GM23338 (cell line): ENCODE results near the gene TECPR2. TPM values are rescaled to one million over a fixed set of nuclear protein-coding genes. Genes with fewer than 3 reads are reported as not detected.

Experiments used
- ATAC-seq: fragments of 200-7000 bp; cut with Tn5 transposase; 3 replicates; pipeline ENCODE4 v1.9.1; 2020
- DNase-seq: peaks from one replicate; pipeline ENCODE4 v3.0.0-alpha.2; 2015; ENCODE audit warnings: low spot score
- H2AFZ ChIP-seq: fragments of 200-600 bp; sonication (generic); 2 replicates; pipeline ENCODE4 v1.8.0; 2016; ENCODE audit warnings: antibody characterized with exemption, mild to moderate bottlenecking, moderate library complexity
- H3F3A ChIP-seq: fragments of 200-600 bp; sonication (generic); replicated peaks from 2 replicates; pipeline ENCODE4 v1.8.0; 2017; ENCODE audit warnings: antibody characterized with exemption, mixed run types, low read depth
- H3K27ac ChIP-seq: fragments of 200-600 bp; sonication (generic); 2 replicates; pipeline ENCODE4 v1.6.1; 2016; ENCODE audit warnings: low read depth
- H3K27me3 ChIP-seq: fragments of 200-600 bp; sonication (generic); 2 replicates; pipeline ENCODE4 v1.8.0; 2016; ENCODE audit warnings: mild to moderate bottlenecking, mixed run types, moderate library complexity; ENCODE audit not compliant: insufficient read depth
- H3K36me3 ChIP-seq: fragments of 200-600 bp; sonication (generic); 2 replicates; pipeline ENCODE4 v1.8.0; 2016; ENCODE audit warnings: mild to moderate bottlenecking; ENCODE audit not compliant: insufficient read depth
- H3K4me1 ChIP-seq: fragments of 200-600 bp; sonication (generic); 2 replicates; pipeline ENCODE4 v1.8.0; 2016; ENCODE audit warnings: mild to moderate bottlenecking, moderate library complexity; ENCODE audit not compliant: insufficient read depth
- H3K4me2 ChIP-seq: fragments of 200-600 bp; sonication (generic); 2 replicates; pipeline ENCODE4 v1.7.1; 2017; ENCODE audit warnings: mixed run types
- H3K4me3 ChIP-seq: fragments of 200-600 bp; sonication (generic); 2 replicates; pipeline ENCODE4 v1.6.1; 2016; ENCODE audit warnings: mixed run types
- H3K79me2 ChIP-seq: fragments of 200-600 bp; sonication (generic); replicated peaks from 2 replicates; pipeline ENCODE4 v1.8.0; 2017; ENCODE audit warnings: mild to moderate bottlenecking; ENCODE audit not compliant: insufficient read depth
- H3K9me2 ChIP-seq: fragments of 200-600 bp; sonication (generic); 2 replicates; pipeline ENCODE4 v1.8.0; 2017; ENCODE audit not compliant: insufficient read depth
- H4K20me1 ChIP-seq: fragments of 200-600 bp; sonication (generic); replicated peaks from 2 replicates; pipeline ENCODE4 v1.8.0; 2017; ENCODE audit warnings: mild to moderate bottlenecking; ENCODE audit not compliant: insufficient read depth
- H3K27ac Mint-ChIP-seq: 2 replicates; pipeline ENCODE4 v1.8.0; 2020; ENCODE audit warnings: inconsistent platforms, mild to moderate bottlenecking, moderate library complexity, mixed read lengths
- H3K27me3 Mint-ChIP-seq: 3 replicates; pipeline ENCODE4 v1.8.0; 2022; ENCODE audit warnings: low read depth, mild to moderate bottlenecking, moderate library complexity, mixed read lengths, inconsistent platforms; ENCODE audit not compliant: insufficient read depth, poor library complexity
- H3K36me3 Mint-ChIP-seq: 3 replicates; pipeline ENCODE4 v1.8.0; 2021; ENCODE audit warnings: low read depth, mild to moderate bottlenecking, inconsistent platforms, moderate library complexity, mixed read lengths
- H3K4me1 Mint-ChIP-seq: 3 replicates; pipeline ENCODE4 v1.8.0; 2020; ENCODE audit warnings: mild to moderate bottlenecking, inconsistent platforms, mixed read lengths
- H3K4me3 Mint-ChIP-seq: 3 replicates; pipeline ENCODE4 v1.8.0; 2021; ENCODE audit warnings: moderate library complexity, mild to moderate bottlenecking, inconsistent platforms, mixed read lengths
- H3K9me3 Mint-ChIP-seq: 3 replicates; pipeline ENCODE4 v1.8.0; 2020; ENCODE audit warnings: moderate library complexity, mild to moderate bottlenecking, inconsistent platforms, mixed read lengths
- CREB1 ChIP-seq: fragments of 250-450 bp; sonication (Bioruptor Pico); IDR thresholded peaks from 2 replicates; pipeline ENCODE4 v1.5.0; 2020; ENCODE audit warnings: low read depth, mild to moderate bottlenecking, moderate library complexity
- CTCF ChIP-seq, 2 experiments: fragments of 200-600 bp in 1 of 2; sonication (generic) in 1 of 2; conservative IDR thresholded peaks; 2 replicates each; pipeline versions ENCODE4 v1.5.1 to v1.6.1; 2016 to 2017; ENCODE audit warnings: antibody characterized with exemption in 2 of 2, low read depth in 2 of 2, mild to moderate bottlenecking in 2 of 2, moderate library complexity in 1 of 2
- ETS1 ChIP-seq: IDR thresholded peaks from 2 replicates; pipeline ENCODE4 v1.6.1; 2016; ENCODE audit warnings: antibody characterized with exemption
- EZH2 ChIP-seq: fragments of 200-600 bp; sonication (generic); IDR thresholded peaks from one replicate; pipeline ENCODE4 v1.8.0; 2017; ENCODE audit warnings: antibody characterized with exemption, mild to moderate bottlenecking, low read depth; ENCODE audit not compliant: unreplicated experiment
- EZH2phosphoT487 ChIP-seq: fragments of 200-600 bp; sonication (generic); IDR thresholded peaks from one replicate; pipeline ENCODE4 v1.8.1; 2018; ENCODE audit warnings: antibody characterized with exemption; ENCODE audit not compliant: unreplicated experiment
- JUNB ChIP-seq: IDR thresholded peaks from one replicate; pipeline ENCODE4 v1.6.1; 2016; ENCODE audit warnings: antibody characterized with exemption; ENCODE audit not compliant: unreplicated experiment
- NANOG ChIP-seq: IDR thresholded peaks from 2 replicates; pipeline ENCODE4 v1.6.1; 2016; ENCODE audit warnings: antibody characterized with exemption, borderline replicate concordance
- POLR2AphosphoS5 ChIP-seq: IDR thresholded peaks from 2 replicates; pipeline ENCODE4 v1.6.1; 2016; ENCODE audit warnings: antibody characterized with exemption, low read depth
- REST ChIP-seq: IDR thresholded peaks from one replicate; pipeline ENCODE4 v1.6.1; 2018; ENCODE audit warnings: antibody characterized with exemption; ENCODE audit not compliant: unreplicated experiment
- STAT1 ChIP-seq: IDR thresholded peaks from one replicate; pipeline ENCODE4 v1.6.1; 2016; ENCODE audit warnings: antibody characterized with exemption; ENCODE audit not compliant: unreplicated experiment
- ZNF114 ChIP-seq: fragments of 250-450 bp; sonication (Bioruptor Pico); IDR thresholded peaks from 2 replicates; pipeline ENCODE4 v1.5.0; 2020; ENCODE audit warnings: mild to moderate bottlenecking, moderate library complexity
- ZNF331 ChIP-seq: fragments of 250-450 bp; sonication (Bioruptor Pico); IDR thresholded peaks from 2 replicates; pipeline ENCODE4 v1.5.0; 2020; ENCODE audit warnings: low read depth, mild to moderate bottlenecking, moderate library complexity
- ZNF462 ChIP-seq: fragments of 250-450 bp; sonication (Bioruptor Pico); IDR thresholded peaks from 2 replicates; pipeline ENCODE4 v1.5.0; 2020; ENCODE audit warnings: mild to moderate bottlenecking, moderate library complexity
- polyA plus RNA-seq: library from polyadenylated mRNA; unstranded; fragments of >200 nt; fragmentation: Nextera tagmentation; extraction: Ambion mirVana; gene quantifications from 2 replicates; pipeline ENCODE4 v1.2.1, GENCODE V29; 2016
- total RNA-seq: library from RNA; depleted of rRNA; stranded (reverse); fragments of >200 nt; shearing (Covaris generic); gene quantifications from 2 replicates; pipeline ENCODE4 v1.2.3, GENCODE V29; 2014

TECPR2 gene
- total and polyA plus RNA-seq, 2 experiments from 2014 or later, result 4.8 to 20.5 TPM

GRCh38 chr14:102335163-102335562 lies 27.6 kb upstream of the TECPR2 start:
- no peak overlapping the region for H3K27ac Mint-ChIP-seq
- H3K9me3 Mint-ChIP-seq, result no peaks in the 10 kb centered on the region
- H3K4me3 ChIP-seq, result no peak overlapping the region
- no peak overlapping the region for H3K27ac ChIP-seq
- no peaks in the 10 kb centered on the region for H3K27me3 ChIP-seq
- H3K36me3 ChIP-seq, result no peaks in the 10 kb centered on the region
- TF ChIP-seq ETS1 (no peak), ZNF331 (CRISPR knock-in tag) (no peak), CTCF (conservative IDR thresholded peaks at IDR 0.05; ENCODE audit: low read depth in 2 of 2) (no peak), EZH2phosphoT487 (no peak), NANOG (no peak), REST (no peak), CREB1 (CRISPR knock-in tag) (no peak), ZNF114 (CRISPR knock-in tag) (no peak), POLR2AphosphoS5 (no peak), ZNF462 (CRISPR knock-in tag) (no peak), JUNB (no peak), EZH2 (no peak), STAT1 (no peak)
- H3F3A ChIP-seq, result no peaks in the 10 kb centered on the region
- H3K4me2 ChIP-seq, result no peak overlapping the region
- peaks cover 3% of the 10 kb centered on the region for H3K27me3 Mint-ChIP-seq
- peaks cover 19% of the 10 kb centered on the region for H3K36me3 Mint-ChIP-seq
- H3K4me1 Mint-ChIP-seq, result peaks cover 5% of the 10 kb centered on the region
- H2AFZ ChIP-seq, result no peak overlapping the region
- H4K20me1 ChIP-seq, result no peaks in the 10 kb centered on the region
- H3K79me2 ChIP-seq, result no peaks in the 10 kb centered on the region
- H3K4me1 ChIP-seq, result no peaks in the 10 kb centered on the region
- no peak for DNase-seq
- H3K9me2 ChIP-seq, result no peaks in the 10 kb centered on the region
- ATAC-seq, result no peak
- H3K4me3 Mint-ChIP-seq, result no peak overlapping the region
